ENCODE measurements around the gene TPRX1. TPM values are rescaled to one million over a fixed set of nuclear protein-coding genes. Genes with fewer than 3 reads are reported as not detected.

Gene TPRX1
- total and polyA plus RNA-seq, 9 of the 15 experiments (the other 6 are each of a cell fraction or from before 2014, with no cell fraction given) = not detected

DNA sequence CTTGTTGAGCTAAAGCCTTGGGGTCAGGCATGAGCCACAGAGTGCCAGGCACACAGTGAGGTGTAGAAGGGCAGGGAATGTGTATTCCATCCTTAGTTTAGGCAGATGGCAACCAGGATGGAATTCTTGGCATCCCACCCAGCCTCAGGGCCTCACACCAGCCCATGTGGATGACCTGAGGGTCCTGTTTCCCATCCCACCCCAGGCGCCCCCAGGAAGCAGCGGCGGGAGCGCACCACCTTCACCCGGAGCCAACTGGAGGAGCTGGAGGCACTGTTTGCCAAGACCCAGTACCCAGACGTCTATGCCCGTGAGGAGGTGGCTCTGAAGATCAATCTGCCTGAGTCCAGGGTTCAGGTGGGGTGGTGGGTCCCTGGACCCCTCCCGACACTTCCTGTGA, 31.7 kb upstream of the TPRX1 start:
- POLR2A ChIA-PET = no interaction called here
- H3K4me3 ChIP-seq = no peak overlapping the region

More for the DNA sequence above, 31.7 kb upstream of the TPRX1 start:
- BruUV-seq (replicated peaks) = no TSS peak
- Histone ChIP-seq H3K27me3 (ENCODE audit: control insufficient read depth in 2 of 2, insufficient read depth in 2 of 2, low read length in 2 of 2) (peaks cover 2 to 5% of the 10 kb centered on the region in 2 experiments), H3K4me1 (replicated peaks in 1 of 2; ENCODE audit: control insufficient read depth in 2 of 2, insufficient read depth in 2 of 2, low read length in 2 of 2) (peaks cover 0 to 5% of the 10 kb centered on the region in 2 experiments; a peak in 1 of 5 replicates), H3K9me1 (ENCODE audit: control insufficient read depth, insufficient read depth, low read length) (no peaks in the 10 kb centered on the region), H3K79me2 (ENCODE audit: control insufficient read depth, insufficient read depth, low read length) (no peaks in the 10 kb centered on the region), H3K27ac (ENCODE audit: extremely low read depth, low read depth, low read length) (no peak overlapping the region), H3K4me2 (ENCODE audit: insufficient read depth, low read length) (no peak overlapping the region), H3K9ac (ENCODE audit: insufficient read depth in 1 of 2, low read depth in 2 of 2, low read length in 2 of 2) (no peak overlapping the region), H3K36me3 (ENCODE audit: control insufficient read depth, insufficient read depth, low read length) (no peaks in the 10 kb centered on the region), H3K9me3 (replicated peaks; ENCODE audit: control insufficient read depth, insufficient read depth, low read depth, low read length) (no peaks in the 10 kb centered on the region; the same call in 1 of the 2 replicates), H4K20me1 (replicated peaks; ENCODE audit: control insufficient read depth, insufficient read depth, low read length) (no peaks in the 10 kb centered on the region), H2AFZ (ENCODE audit: low read depth, low read length) (no peak overlapping the region)
- DNase-seq (ENCODE audit: extremely low read depth in 1 of 4, low spot score in 3 of 4) (no peak), FAIRE-seq (no peak), ATAC-seq (no peak)
- CTCF ChIA-PET (ENCODE audit: low intra/inter-chr PET ratio) = no interaction called here
- intact Hi-C loops (cut with micrococcal nuclease) = no loop called here
- no peak for TF ChIP-seq MAFG (tag; conservative IDR thresholded peaks at IDR 0.05)
- no peak for TF ChIP-seq SIN3A (IDR thresholded peaks at IDR 0.05; ENCODE audit: borderline replicate concordance in 2 of 2, control insufficient read depth in 1 of 2, low read depth in 2 of 2, low read length in 2 of 2)
- no peak for TF ChIP-seq CBX3 (IDR thresholded peaks at IDR 0.05; ENCODE audit: borderline replicate concordance in 1 of 2, low read length in 2 of 2)
- no peak for TF ChIP-seq KLF10 (CRISPR knock-in tag; IDR thresholded peaks at IDR 0.05)
- no peak for TF ChIP-seq BRD9 (IDR thresholded peaks at IDR 0.05; ENCODE audit: low read depth, partially characterized antibody)
- TF ChIP-seq, protein P1, sequence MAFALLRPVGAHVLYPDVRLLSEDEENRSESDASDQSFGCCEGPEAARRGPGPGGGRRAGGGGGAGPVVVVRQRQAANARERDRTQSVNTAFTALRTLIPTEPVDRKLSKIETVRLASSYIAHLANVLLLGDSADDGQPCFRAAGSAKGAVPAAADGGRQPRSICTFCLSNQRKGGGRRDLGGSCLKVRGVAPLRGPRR (CRISPR knock-in tag; IDR thresholded peaks at IDR 0.05) = no peak
- TF ChIP-seq IFI16 (CRISPR knock-in tag; IDR thresholded peaks at IDR 0.05) = no peak
- TF ChIP-seq HDAC3 (IDR thresholded peaks at IDR 0.05; ENCODE audit: borderline replicate concordance, partially characterized antibody) = no peak
- no peak for TF ChIP-seq GTF2F1 (IDR thresholded peaks at IDR 0.05; ENCODE audit: low read depth, low read length)
- TF ChIP-seq CREB3 (tag; conservative IDR thresholded peaks at IDR 0.05; ENCODE audit: low read depth) = no peak
- TF ChIP-seq ZSCAN32 (CRISPR knock-in tag; IDR thresholded peaks at IDR 0.05) = no peak
- TF ChIP-seq CC2D1A (IDR thresholded peaks at IDR 0.05) = no peak
- no peak for TF ChIP-seq KDM5B (IDR thresholded peaks at IDR 0.05; ENCODE audit: insufficient replicate concordance, low read depth, low read length)
- TF ChIP-seq POLR2B (IDR thresholded peaks at IDR 0.05; ENCODE audit: low read depth, partially characterized antibody) = no peak
- no peak for TF ChIP-seq SIRT6 (IDR thresholded peaks at IDR 0.05; ENCODE audit: low read depth, low read length)
- no peak for TF ChIP-seq XRCC4 (IDR thresholded peaks at IDR 0.05; ENCODE audit: extremely low read depth, insufficient read depth, insufficient read length)
- no peak for TF ChIP-seq MCM3 (IDR thresholded peaks at IDR 0.05)
- WGBS (ENCODE audit: insufficient coverage, low coverage, missing lambda C conversion rate) = 3% methylated on average over 7 of the region's 8 CpGs
- in situ Hi-C loops (cut with MboI) = no loop called here
